Hematopoietic multipotent progenitor cell treated with erythropoietin and hydrocortisone succinate and interleukin-3 and kit ligand, for 17 days (in vitro differentiated cells): Measurements from ENCODE around the gene MYBL2.
"Not testable (repeated sequence)": the region's sequence is repeated elsewhere in the genome, so short reads cannot be mapped to it uniquely, and the experiment has no call there.

Experiments
- DNase-seq: peaks from one replicate; pipeline ENCODE4 v3.0.0-alpha.2; 2015; ENCODE audit warnings: low spot score

MYBL2 gene

GRCh38 chr20:43666376-43667328, at the start of gene MYBL2:
TSS of gene MYBL2 (plus strand) at chr20:43667114. CDS start at chr20:43667284, 170 bp downstream.
- peak; percentile 75 for DNase-seq

GRCh38 chr20:43631598-43631997, 35.3 kb upstream of the MYBL2 start:
- no peak for DNase-seq

GRCh38 chr20:43636429-43636828, 30.5 kb upstream of the MYBL2 start:
- no peak for DNase-seq

DNA sequence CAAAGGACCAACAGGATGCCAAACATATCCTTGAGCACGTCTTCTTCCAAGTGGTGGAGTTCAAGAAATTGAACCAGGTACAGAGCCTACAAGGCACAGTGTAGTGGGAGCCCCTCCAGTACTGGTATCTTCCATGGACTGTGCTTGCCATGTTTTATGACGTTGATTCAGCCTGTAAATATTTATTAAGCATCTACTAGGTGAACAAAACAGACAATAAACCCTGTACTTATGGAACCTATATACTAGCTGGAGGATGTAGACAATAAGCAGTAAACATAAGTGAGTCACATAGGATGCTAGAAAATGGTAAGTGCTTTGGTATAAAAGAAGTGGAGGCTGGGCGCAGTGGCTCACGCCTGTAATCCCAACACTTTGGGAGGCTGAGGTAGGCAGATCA, 24.4 kb upstream of the MYBL2 start:
- no peak for DNase-seq

DNA sequence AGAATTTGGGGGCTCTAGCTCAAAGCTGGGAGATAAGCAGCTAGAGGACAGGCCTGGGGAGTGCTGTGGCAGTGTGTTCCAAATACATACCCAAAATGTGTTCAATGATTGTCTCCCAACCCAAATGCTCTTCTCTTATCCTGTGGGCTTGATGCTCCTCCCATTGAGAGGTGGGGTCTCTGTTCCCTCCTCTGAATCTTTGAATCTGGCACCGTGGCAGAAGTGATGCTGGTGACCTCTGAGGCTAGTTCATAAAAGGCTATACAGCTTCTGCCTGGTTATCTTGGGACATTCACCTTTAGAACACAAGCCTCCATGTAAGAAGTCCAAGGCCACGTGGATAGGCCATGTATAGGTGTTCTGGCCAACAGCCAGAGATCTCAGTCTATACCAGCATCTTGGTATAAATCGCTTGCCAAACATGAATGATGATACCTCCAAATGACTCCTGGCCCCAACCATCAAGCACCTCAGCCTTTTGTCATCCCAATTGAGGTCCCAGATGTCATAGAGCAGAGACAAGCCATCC, 15.9 kb upstream of the MYBL2 start:
- DNase-seq: no peak

- DNase-seq: not testable (repeated sequence)
These were observed 15.2 kb upstream of the MYBL2 start for GRCh38 chr20:43651650-43652184.

GRCh38 chr20:43653966-43654365, 12.9 kb upstream of the MYBL2 start:
- no peak for DNase-seq

DNA sequence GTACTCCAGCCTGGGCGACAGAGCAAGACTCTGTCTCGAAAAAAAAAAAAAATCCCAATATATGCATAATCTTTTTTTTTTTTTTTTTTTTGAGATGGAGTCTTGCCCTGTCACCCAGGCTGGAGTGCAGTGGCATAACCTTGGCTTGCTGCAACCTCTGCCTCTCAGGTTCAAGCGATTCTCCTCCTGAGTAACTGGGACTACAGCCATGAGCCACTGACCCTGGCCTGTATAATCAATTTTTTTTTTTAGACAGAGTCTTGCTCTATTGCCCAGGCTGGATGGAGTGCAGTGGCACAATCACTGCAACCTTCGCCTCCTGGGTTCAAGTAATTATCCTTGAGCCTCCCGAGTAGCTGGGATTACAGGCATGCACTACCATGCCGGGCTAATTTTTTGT, 11.7 kb upstream of the MYBL2 start:
- not testable (repeated sequence) for DNase-seq

DNA sequence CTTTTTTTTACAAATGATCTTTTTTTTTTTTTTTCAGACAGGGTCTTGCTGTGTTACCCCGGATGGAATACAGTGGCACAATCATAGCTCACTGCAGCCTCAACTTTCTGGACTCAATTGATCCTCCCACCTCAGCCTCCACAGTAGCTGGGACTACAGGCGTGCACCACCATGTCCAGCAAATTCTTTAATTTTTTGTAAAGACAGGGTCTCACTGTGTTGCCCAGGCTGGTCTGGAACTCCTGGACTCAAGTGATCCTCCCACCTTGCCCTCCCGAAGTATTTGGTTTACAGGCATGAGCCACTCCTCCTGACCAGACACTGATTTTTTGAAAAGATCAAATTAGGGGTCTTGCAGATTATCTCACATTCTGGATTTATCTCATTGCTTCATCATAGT, 11.0 kb upstream of the MYBL2 start:
- no peak for DNase-seq

- DNase-seq: no peak
These were observed 8.7 kb upstream of the MYBL2 start for GRCh38 chr20:43658069-43658722.

- no peak for DNase-seq
These were observed 8.0 kb upstream of the MYBL2 start for GRCh38 chr20:43658723-43659419.

DNA sequence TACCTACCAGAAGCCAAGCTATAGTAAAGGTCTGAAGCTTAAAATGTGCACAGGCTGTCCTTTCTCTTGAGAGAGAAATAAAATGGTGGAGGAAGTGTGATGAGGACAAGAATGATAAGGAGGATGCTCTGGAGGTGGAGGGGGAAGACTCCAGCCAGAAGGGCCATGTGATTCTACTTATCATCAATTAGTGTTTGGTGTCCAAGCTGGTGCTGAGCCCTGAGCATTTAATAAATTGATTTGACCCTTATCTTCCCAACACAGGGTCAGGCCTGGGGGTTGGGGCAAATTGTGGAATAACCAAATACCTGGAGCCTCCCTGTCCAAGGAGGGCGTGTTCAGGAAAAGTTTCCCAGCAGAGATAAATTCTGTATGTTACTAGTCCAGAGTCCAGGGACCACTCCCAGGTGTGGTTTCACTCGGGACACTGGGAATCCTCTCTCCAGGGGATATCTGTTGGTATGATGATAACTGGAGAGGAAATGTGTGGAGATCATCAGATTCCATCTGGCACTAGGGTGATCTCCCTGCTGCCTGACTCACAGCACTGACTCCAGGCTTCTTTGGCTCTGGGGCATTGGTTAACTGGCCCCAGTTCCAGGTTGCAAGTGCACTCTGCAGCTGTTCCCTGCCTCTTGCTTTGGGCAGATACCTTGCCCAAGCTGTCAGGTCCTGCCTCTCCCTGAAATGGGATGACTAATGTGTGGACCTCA, 3.8 kb upstream of the MYBL2 start:
- no peak for DNase-seq

DNA sequence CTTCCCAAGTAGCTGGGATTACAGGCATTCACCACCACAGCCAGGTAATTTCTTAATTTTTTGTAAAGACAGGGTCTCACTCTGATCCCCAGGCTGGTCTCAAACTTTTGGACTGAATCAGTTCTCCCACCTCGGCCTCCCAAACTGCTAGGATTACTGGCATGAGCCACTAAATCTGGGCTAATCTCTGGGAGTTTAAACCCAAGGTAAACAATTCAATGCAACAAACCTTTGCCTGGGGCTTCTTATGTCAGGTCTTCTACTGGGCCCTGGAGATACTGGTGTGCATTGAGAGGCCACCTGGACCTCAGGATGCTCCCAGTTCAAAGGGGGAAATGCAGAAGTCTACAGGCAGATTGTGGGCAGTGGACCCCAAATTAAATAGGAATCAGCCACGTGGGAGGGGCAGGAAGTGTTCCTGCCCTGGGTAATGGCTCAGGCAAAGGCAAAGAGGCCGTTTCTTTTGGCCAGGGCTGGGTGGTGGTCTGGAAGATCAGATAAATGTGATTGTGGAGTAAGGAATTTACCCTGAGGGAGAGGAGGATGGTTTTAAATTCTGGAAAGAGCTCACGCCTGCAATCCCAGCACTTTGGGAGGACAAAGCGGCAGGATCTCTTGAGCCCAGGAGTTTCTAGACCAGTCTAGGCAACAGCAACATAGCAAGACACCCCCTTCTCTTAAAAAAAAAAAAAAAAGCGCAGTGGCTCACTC, 1.3 kb upstream of the MYBL2 start:
- no peak for DNase-seq

GRCh38 chr20:43667341-43668132, 623 bp downstream of the MYBL2 start:
- no peak for DNase-seq

DNA sequence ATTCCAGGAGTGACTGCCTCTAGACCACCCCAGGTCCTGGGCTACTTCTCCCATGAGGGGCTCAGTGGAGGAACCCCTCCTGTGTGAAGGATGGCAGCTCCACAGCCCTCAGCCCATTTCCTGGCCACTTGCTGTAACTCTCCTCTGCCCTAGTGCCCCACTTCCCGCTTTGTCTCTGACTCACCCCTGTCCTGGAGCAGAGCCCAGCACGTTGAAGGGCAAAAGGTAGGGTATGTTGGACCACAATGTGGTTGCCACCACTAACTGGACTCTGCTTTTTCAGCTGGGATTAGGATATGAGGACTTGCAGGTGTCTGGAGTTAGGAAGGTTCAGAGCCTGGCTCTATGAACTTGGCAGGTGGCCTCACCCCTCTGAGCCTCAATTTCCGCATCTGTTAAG, 2.4 kb downstream of the MYBL2 start:
- DNase-seq: no peak

- DNase-seq: no peak
These were observed 3.5 kb downstream of the MYBL2 start for GRCh38 chr20:43670423-43670822.

DNA sequence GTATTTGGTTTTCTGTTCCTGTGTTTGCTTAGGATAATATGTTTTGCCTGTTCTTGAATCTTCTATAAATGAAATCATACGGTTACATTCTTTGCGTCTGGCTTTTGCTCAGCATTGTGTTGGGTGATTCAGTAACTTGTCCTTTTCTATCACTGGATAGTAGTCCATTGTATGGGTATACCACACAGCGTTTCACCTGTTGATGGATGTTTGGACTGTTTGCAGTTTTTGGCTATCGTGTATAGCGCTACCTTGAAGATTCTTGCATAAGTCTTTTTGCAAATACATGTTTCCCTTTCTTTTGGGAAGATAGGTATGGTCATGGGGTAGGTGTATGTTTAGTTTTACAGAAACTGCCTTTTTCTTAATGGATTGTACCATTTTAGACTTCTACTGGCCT, 9.5 kb downstream of the MYBL2 start:
- no peak for DNase-seq

DNA sequence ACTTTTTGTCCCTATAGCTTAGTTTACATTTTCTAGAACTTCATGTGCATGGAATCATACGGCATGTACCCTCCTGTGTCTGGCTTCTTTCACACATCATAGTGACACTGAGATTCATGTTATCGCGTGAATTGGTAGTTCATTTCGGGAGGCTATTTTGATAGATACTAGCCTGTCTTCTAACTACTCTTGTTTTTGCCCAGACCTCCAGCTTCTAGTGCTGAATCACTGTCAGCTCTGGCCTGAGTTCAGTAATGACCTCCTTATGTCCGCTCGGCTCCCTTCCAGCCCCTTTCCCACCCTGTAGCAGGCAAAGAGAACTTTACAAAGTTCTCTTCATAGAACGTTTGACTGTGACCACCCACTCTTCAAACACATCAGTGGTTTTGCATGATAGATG, 14.1 kb downstream of the MYBL2 start:
- DNase-seq: no peak

DNA sequence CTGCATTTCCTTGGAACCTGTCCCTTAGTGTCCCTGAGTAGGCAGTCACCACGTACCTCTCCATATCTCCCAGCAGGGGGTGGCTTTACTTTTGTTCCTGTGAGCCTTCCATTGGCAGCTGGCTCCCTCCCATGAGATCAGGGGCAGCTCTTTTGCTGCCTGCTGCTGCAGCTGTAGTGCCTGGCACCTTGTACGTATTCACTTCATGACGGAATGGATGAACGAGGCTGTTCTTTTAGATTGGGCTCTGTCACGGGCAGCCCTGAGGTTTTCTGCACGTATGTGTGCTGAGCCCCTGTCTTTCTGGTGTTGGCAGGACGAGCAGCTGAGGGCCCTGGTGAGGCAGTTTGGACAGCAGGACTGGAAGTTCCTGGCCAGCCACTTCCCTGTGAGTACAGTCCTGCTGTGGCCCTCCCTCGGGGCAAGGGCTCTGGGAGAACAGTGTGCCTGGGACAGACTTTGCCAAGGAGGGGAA, 14.6 kb downstream of the MYBL2 start:
- DNase-seq: no peak

DNA sequence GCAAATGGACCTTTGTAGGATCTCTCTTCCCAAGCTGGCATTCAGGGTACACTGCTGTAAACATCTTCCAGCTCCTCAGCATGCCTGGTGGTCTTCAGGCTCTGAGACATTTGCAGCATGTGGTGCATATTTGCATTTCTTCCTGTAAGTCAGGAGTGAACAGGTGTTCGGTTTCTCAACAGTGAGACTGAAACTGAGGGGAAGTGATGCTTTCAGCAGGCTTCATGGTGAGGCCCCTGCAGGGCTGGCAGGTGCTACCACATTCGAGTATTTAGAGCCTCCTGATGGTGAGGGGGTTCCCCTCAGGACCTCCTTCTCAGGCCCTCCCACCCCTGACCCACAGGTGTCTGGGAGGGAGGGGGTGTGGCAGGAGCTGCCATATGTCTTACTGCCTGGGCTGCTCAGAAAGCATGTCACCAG, 15.1 kb downstream of the MYBL2 start:
- DNase-seq: no peak
